IPS-NIHi7 (cell line): ENCODE measurements around the gene QSOX2.
"Not testable (repeated sequence)": the region's sequence is repeated elsewhere in the genome, so short reads cannot be mapped to it uniquely, and the experiment has no call there.

Experiments used
- DNase-seq: peaks from one replicate; pipeline ENCODE4 v3.0.0; 2012; ENCODE audit warnings: mixed read lengths; ENCODE audit errors: extremely low spot score

The QSOX2 gene

DNA sequence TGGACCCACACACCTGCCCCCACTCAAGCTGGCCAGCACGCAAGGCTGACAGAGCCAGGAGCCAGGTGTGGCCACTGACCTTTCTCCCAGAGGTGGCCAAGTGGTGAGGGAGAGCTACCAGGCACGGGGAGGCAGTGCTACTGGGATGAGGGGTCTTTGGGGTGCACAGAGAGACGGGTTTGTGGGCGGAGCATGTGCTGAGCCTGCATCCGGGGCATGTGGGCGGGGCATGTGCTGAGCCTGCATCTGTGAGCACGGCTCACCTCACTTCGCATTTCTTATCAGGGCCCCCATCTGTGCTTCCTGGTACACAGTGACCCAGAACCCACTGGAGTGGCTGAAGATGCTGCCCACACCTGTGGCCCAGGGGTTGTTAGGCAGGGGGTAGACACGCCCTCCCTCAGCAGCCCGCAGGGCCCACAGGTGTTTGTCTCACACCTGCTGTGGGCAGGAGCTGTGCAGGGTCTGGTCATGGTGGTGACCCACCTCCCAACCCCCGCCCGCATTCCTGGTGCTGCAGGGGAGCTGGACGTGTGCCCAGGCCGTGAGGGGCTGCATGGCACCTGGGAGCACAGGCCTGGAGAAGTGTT is 36.8 kb upstream of the QSOX2 start:
- no peak for DNase-seq

DNA sequence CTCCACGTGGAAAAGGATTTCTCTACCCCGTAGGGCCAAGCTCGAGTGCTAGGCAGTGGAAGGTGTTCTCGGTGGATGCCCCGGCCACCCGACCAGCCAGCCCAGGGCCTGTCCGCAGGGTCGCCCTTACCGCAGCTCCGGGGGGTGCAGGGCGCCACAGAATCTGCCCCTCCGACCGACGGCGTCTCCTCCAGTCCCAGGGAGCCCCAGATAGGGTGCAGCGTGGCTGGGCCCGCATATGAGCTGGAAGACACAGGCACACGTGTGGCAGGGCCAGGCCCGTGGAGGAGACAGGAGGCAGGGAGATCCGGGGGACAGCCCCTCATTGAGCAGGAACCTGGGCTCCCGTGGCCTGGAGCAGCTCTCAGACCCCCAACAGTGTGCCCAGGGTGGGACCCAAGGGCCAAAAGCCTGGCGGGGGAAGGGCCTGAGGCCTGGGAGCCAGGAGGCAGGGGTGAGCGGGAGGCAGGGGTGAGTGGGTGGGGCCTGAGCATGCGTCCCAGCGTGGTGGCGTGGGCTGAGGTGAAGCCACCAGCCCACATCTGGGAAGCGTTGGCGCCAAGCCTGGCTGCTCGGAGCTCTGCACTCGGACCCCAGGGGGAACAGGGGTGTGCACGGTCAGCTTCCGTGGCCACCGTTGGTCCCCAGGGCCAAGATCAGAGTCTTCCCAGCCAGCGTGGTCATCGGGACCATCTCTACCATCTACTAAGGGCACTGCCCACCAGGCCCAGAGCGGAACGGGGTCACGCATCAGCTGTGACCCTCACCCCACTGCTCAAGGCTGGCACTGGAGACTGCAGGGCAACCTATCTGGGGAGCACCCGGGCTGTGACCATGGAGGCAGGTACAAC is 36.0 kb upstream of the QSOX2 start:
- no peak for DNase-seq

DNA sequence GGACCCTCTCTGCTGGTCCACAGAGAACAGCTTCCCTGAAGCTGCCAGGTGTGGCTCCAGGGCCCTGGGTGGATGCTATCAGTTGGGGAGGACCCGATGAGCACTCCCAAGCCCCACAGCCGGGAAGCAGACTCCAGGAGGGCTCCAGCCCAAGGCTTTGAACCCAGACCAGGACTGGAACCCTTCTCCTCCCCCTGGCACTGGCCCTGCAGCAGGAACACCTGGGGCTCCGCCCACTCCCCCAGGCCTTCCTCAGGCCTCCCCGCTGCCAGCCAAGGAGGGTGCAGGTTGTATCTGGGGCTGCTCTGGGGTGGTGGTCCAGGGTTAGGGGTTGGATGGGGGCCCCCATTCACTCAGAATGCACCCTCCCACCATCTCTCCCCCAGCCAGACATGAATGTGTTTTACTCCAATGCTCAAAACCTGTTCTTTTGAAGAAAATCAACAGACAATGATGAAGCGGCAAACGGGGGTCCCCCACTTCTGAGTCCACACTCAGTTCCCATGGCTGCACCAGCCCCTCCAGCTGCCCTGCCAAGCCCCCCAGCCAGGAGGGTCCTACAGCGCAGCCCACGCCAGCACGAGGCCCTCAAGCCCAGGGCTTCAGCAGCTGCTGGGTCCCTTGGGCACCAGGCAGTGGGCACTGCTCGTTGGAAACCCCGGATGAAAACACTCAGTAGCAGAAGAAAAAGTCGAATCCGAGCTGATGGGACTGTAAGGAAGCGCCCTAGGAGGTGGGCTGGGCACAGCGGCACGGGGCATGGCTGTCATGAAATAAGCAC is 35.1 kb upstream of the QSOX2 start:
- DNase-seq = no peak

DNA sequence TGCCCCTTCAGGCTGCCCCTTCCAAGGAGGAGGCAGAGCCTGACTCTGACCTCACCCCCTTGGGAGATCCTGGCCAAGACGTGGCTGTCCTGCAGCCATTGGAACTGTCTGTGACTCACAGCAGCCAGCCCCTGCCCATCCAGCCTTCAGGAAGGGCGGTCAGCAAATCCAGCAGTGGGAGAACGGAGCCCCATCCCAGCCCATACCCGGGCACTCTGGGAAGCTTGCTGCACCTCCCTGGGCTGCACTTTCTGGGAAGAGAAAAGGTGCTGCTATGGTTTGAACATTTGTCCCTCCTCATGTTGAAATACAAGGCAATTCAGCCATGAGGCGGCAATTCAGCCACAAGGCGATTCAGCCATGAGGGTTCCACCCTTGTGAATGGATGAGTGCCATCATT is 33.9 kb upstream of the QSOX2 start:
- DNase-seq = no peak

DNA sequence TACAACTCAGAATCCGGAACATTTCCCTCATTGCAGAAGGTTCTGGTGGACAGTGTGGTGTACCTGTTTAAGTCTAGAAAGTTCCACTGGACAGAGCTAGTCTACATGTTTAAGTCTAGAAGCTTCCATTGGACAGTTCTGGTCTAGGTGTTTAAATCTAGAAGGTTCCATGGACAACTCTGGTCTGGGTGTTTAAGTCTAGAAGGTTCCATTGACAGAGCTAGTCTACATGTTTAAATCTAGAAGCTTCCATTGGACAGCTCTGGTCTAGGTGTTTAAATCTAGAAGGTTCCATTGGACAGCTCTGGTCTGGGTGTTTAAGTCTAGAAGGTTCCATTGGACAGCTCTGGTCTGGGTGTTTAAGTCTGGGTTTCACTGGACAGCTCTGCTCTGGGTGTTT is 33.3 kb upstream of the QSOX2 start:
- no peak for DNase-seq

DNA sequence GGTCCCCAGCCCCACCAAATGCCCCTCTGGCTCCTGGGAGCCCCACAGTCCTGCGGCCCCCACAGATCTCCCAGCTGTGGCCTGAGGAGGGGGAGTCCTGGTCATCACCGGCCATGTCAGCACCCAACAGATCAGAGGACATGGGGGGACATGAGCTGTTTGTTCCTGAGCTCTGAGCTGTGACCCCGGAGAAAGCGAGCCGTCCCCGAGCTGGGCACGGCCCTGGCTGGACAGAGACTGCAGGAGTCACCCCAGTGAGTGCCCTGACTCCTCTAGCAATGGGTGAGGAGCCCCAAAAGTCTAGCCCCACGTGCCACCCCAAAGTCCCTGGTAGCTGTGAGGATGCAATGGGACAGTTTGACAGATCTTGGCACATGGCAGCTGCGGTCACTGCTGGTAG is 32.6 kb upstream of the QSOX2 start:
- DNase-seq = no peak

DNA sequence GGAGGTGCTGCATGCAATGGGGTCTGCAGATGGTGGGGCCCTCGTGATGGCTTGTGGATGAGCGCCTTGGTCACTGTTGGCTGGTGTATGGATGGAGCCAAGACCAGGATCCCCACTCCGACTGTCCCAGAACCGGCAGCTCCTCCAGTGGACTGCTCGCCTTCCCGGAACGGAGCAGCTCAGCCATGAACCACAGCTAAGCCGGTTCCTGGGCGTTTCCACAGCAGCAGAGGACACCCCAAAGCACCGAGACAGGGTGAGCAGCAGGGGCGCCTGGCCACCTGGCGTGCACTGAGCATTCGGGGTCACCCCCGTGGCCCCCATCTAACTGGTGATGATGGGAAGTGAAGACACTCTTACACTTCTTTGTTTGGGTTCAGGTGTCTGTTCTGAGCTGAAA is 32.1 kb upstream of the QSOX2 start:
- DNase-seq = no peak

DNA sequence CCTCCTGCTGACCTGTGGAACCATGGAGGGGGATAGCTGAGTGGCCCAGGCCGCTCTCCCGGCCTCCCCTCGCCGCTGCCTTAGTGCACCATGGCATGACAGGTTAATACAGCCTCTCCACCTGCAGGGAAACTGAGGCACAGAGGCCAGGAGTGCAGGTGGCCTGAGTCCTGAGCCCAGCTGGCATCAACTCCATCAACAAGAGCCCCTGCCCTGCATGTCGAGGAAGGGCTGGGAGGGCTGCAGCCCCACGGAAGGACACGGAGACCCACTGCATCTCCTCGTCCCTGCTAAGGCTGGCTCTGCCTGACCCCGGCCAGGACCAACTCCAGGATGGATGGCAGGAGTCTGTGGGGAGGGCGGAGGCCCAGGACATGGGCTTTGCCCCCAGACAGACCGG is 31.1 kb upstream of the QSOX2 start:
- no peak for DNase-seq

DNA sequence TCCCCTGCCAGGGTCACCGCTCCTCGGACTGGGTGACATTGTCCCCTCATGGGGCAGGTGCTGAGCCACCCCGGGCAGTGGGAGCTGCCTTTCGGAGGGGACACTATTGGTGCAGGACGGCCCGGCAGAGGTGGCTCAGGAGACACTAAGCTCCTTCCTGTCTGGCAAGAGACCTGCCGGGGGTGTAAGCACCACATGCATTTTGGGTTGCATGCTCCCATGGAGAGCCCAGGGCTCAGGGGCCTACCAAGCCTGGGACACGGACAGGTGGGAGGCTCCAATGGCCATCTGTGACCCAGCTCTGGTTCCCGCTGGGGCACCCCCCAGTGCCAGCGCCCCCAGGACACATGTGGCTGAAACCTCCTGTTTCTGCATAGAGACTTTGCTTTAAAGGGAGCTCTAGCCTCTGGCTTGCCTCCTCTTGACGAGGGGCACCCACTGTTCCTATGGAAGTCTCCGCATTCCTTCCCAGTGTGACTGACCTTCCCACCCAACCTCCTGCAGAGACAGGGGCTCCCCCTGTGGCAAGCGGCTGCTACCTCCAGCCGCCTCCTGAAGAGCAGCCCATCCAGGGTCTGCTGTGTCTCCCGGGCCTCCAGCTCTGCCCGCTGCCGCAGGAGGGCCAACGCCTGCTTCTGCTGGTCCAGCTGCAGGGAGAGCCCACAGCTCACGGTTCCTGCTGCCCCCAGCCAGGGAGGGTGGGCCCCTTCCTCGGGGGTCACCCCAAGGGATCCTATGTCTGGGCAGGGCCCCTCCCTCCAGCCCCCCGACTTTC is 30.2 kb upstream of the QSOX2 start:
- no peak for DNase-seq

DNA sequence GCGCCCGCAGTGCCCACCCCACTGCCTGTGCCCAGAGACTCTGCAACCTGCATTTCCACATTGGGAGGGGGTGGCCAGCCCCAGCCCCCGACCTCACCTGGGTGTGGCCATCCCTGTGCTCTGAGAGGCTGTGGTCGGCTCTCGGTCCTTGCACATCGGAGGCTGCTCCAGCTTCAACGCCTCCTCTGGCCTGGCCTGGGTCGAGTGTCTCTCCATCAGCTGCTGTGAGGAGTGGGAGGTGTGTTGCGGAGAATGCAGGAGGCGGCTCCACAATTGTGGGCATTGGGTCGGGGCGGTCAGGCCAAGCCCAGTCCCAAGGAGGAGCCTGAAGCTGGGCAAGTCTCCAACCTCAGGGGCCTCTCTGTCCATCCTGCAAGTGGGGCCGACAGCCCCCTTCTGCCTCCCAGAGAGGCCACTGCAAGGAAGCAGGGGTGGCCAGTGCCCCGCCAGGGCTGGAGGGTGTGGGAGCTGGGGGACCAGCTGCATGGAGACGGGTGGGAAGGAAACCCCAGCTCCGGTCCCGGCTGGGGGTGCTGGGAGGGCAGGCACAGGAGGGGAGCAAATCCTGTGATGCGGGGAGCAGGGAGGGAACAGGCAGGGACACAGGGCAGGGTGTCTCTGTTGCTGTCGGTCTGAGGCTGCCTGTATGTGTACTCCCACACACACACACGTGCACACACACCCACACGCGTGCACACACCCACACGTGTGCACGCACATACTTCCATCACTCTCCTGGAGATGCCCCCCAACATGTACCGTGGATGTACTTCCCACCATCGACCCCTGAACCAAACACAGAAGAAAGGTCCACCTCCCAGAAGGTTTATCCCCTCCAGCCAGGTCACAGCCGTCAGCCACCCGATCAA is 29.4 kb upstream of the QSOX2 start:
- DNase-seq = no peak

DNA sequence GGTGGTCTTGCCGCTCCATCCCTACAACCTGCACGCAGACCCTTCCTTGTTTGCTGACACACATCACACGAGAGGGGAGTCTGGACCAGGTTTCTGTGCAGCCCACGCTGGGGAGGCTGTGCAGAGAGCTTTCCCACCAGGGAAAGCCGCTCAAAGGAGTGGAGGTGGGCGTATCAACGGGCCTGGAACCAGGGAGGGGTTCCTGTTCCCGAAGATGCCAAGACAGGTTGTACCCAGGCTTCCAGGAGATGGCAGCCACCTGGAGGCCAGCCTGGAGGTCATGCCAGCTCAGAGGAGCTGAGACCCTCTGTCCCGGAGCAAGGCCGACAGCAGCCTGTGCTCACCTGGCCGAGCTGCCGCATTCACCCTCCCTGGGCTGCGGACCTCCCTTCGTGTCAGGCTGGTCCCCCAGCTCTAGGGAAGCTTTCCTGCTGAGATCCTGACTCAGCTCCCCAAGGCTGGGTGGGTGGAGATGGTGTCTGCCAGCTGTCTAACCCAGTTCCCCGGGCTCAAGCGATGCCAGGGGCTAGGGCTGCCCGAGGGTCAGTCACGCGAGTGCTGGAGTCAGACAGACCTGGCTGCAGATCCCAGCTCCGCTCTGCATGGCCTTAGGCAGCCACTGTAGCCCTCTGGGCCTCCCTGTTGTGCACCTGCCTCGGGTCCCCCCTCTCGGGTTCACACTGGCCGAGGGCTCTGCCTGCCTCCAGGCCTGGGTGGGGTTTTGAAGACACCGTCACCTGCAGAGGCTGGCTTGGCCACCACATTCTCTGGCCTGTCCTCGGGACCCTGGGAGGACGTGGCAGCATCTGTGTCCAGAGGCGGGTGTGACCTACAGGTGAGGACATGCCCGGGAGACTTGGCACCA is 28.5 kb upstream of the QSOX2 start:
- no peak for DNase-seq

DNA sequence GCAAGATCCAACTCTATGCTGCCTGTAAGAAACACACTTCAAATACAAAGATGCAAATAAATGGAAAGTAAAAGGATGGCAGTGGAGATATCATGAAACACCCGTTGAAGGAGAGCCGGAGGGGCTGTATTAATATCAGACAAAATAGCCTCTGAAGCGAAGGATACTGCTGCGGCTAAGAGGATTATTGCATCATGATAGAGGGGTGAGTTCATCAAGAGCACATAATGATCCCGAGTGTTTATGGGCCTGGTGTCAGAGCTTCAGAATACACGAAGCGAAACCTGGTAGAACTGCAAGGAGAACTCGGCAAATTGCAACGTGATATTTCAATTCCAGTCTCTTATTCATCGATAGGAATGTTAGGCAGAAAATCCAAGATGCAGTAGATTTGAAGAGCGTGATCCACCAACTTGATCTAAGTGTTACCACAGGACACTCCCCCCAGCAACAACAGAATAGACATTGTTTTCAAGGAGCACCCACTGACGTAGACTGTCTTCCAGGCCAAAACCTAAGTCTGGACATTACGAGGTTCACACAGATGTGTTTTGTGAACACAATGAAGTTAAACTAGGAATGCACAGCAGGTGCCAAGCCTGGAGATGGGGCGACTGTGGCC is 27.7 kb upstream of the QSOX2 start:
- no peak for DNase-seq

DNA sequence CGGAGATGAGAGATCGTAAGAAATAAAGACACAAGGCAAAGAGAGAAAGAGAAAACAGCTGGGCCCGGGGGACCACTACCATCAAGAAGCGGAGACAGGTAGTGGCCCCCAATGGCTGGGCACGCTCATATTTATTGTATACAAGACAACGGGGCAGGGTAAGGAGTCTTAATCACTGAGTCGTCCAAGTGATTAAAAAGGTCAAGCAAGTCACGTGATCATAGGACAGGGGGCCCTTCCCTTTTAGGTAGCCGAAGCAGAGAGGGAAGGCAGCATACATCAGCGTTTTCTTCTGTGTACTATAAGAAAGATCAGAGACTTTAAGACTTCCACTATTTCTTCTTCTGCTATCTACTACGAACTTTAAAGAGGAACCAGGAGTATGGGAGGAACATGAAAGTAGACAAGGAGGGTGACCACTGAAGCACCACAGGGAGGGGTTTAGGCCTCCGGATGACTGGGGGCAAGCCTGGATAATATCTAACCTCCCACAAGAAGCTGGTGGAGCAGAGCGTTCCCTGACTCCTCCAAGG is 24.6 kb upstream of the QSOX2 start:
- no peak for DNase-seq

DNA sequence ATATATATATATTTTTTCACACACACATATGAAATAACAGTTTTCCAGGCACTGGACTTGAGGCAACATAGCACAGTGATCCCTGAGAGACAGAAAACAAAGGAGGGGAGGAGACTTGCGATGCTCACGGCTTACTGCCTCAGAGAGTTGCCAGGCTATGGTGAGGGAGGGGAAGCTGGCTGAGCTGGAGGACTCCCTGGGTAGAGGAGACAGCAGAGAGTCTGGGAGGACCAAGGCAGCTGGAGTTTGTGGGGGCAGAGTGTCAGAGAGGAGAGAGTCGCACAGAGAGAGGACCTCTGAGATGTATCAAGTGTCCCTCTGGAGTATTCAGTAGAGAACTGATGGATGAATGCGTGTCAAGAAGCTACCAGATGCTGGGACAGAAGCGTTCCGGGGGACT is 23.1 kb upstream of the QSOX2 start:
- no peak for DNase-seq

DNA sequence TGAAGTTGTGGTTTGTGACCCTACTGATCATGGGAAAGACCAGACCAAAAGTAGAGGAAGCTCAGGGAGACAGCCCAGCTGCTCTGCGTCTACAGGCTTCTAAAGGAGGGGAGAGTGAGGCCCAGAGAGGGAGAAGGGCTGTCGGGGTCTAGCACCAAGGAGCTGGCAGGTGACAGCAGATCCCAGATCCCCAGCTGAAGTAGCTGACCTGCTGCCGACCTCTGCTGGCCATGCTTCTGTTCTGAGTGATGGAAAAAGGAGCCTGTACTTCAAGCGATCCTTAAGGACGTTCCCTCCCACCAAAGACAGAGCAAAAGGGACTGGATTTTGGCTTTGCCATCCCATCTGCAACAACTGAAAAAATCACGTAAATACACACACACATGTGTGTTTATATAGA is 22.7 kb upstream of the QSOX2 start:
- peak; percentile 73 for DNase-seq

DNA sequence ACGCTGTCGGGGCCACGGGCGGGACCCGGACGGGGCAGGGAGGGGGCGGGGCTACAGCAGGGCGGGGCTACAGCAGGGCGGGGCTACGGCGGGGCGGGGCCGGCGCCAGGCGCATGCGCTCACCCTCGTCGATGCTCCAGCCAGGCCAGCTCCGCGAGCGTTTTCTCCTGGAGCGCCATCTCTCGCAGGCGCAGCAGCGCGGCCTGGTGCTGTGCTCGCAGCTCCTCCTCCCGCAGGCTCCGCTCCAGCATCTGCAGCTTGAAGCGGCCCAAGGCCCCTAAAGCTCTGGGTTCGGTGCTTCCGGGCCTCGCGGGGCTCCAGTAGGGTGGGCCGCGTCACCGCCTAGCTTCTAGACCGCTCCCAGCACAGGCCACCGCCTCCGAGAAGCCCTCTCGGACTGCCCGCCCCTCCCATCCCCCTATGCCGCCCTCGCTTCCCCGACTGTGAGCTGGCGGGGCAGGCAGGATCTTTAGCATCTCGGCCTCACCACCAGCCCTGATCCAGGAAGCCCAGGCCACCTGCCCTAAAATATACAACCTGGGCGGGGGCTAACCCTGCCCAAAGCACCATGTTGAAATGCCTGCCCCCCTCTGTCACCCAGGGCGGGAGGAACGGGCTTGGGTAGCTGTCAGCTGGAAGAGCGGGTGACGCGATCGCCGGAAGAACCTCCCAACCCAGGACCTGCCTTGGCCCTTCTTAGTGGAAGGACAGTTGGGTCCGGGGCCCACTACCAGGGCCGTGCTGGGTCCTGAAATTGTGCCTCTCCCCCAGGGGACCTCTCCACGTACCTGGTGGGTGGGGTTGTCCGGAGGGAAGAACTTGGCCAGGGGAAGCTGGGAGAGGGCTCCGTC is 21.9 kb upstream of the QSOX2 start:
- peak; percentile 99 for DNase-seq

DNA sequence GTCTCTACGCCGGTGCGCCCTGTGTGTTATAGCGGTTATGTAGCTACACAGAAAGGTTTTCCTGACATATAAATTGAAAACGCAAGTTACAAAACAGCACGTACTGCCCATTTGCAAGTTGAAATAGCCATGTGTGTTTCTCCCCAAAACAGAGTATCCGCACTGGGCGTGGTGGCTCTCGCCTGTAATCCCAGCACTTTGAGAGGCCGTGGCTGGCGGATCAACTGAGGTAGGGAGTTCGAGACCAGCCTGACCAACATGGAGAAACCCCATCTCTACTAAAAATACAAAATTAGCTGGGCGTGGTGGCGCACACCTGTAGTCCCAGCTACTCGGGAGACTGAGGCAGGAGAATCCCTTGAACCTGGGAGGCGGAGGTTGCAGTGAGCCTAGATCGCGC is 21.0 kb upstream of the QSOX2 start:
- not testable (repeated sequence) for DNase-seq

DNA sequence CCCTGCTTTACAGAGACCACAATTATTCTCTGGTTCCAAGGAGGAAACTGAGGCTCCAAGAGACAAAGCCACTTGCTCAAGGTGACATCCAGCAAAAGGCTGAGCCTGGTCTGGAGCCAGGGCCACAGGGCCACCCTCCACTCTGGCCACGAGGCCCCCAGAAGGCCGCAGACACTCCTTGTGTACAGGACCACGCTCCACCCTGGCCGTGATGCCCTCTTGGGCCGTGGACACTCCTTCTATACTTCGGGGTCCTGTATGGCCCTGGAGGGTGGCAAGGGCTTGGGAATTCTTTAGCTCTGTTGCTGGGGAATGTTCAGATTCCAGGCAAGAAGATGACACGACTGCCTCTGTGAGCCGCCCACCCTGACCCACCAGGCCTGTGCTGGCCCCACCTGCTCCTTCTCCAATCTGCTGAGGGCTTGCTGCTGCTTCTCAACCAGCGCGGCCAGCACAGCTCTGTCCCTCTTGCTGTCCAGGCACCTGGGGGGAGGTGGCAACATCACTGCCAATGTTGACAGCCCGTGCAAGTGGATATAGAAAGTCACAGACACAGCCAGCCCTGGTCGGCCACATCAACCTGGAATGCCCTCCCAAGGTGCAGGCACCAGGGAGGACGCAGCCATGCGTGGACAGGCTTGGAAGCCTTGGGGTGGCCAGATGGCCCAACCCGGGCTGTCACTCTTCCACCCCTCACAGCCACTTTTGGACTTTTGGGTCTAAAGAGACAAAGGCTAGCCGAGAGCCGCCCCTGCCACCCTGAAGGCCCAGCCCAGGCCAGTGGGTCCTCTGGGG is 20.1 kb upstream of the QSOX2 start:
- DNase-seq = no peak
